GM12891 (cell line): Measurements from ENCODE around the gene THBD.

Source experiments
- DNase-seq: peaks from one replicate; pipeline ENCODE4 v3.0.0; 2011; ENCODE audit warnings: low spot score; ENCODE audit not compliant: insufficient read length
- FAIRE-seq: peaks from 2 replicates; lab custom pipeline; 2011; peaks lifted over from hg19 to GRCh38; lab: Jason Lieb, UNC
- PAX5 ChIP-seq: IDR thresholded peaks from 2 replicates; pipeline ENCODE4 v1.6.1; 2011; ENCODE audit warnings: low read length, moderate library complexity, mild to moderate bottlenecking; ENCODE audit not compliant: insufficient read depth, severe bottlenecking
- POLR2A ChIP-seq: IDR thresholded peaks from 2 replicates; pipeline ENCODE4 v1.6.1; 2011; ENCODE audit warnings: low read depth, low read length, control low read depth
- POLR2AphosphoS5 ChIP-seq: IDR thresholded peaks from 2 replicates; pipeline ENCODE4 v1.6.1; 2011; ENCODE audit warnings: low read depth, low read length, control low read depth
- POU2F2 ChIP-seq: IDR thresholded peaks from 2 replicates; pipeline ENCODE4 v1.6.1; 2011; ENCODE audit warnings: low read depth, mild to moderate bottlenecking, control low read depth, low read length, moderate library complexity
- SPI1 ChIP-seq: IDR thresholded peaks from 2 replicates; pipeline ENCODE4 v1.6.1; 2011; ENCODE audit warnings: low read depth, low read length, control low read depth
- TAF1 ChIP-seq: IDR thresholded peaks from 2 replicates; pipeline ENCODE4 v1.6.1; 2011; ENCODE audit warnings: low read depth, low read length, control low read depth

The THBD gene

GRCh38 chr20:23013429-23013828, 36.0 kb downstream of the THBD start:
- DNase-seq (no peak), FAIRE-seq (no peak)
- TF ChIP-seq SPI1 (no peak), POU2F2 (no peak), POLR2A (no peak), TAF1 (no peak), POLR2AphosphoS5 (no peak), PAX5 (no peak)

DNA sequence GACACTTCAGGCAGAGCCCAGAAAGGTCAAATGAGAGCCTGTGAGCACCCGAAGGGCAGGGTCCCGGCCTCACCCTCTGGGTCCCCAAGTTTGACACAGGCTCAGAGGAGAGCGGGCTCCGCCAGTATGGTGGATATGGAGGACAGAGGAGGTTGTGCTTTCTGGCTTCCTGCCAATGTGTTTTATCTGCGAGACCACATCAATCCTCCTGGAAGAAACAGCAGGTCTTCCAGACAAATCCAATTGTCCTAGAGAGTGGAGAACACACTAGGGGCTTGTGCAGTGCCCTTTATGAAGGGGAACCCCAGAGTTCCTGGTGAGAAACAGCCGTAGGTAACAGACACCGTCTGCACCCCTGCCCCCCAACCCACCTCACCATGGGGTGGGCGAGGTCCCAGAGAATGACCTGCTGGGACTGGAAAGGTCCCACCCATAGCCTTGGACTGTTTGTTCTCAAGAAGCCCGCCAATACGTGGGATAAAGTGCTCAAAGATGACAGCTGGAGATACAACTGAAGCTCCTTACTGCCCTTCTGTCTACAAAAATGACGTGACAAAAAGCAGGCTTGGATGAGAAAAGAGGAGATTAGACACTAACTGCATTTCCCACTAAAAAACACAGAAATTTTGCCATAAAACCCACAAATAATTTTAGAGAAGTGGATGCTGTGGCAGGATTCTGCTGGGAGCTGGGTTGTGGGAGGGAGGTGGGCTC, 38.3 kb downstream of the THBD start:
- TF ChIP-seq SPI1 (no peak), POLR2A (no peak), TAF1 (no peak), POLR2AphosphoS5 (no peak), PAX5 (no peak), POU2F2 (no peak)
- FAIRE-seq (no peak), DNase-seq (no peak)

- no peak for DNase-seq
- TF ChIP-seq TAF1 (no peak), POLR2AphosphoS5 (no peak), POLR2A (no peak), POU2F2 (no peak), PAX5 (no peak)
- no peak for FAIRE-seq
Measured at GRCh38 chr20:23010096-23010495, 39.4 kb downstream of the THBD start.

DNA sequence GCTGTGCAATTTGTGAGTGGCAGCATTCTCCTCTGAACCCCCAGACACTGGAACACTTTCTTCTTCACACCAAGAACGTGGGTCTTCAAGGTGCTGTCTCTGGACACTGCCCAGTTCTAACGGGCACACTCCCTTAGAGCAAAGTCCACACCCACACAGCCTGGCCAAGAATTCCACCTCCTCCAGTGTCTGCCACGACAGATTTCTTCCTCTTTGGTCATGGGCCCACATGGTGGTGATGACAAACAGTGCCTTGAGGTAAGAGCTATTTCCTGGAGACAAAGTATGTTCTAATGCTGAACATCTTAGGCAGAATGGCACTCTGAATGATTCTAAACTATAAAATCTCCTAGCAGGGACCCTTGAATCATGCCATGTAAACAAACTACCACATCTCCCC, 39.8 kb downstream of the THBD start:
- no peak for TF ChIP-seq POLR2AphosphoS5
- TF ChIP-seq SPI1: no peak
- no peak for TF ChIP-seq PAX5
- TF ChIP-seq TAF1: no peak
- no peak for TF ChIP-seq POLR2A
- no peak for TF ChIP-seq POU2F2
- DNase-seq: no peak
- FAIRE-seq: no peak

GRCh38 chr20:23008667-23009066, 40.8 kb downstream of the THBD start:
- DNase-seq (no peak), FAIRE-seq (no peak)
- TF ChIP-seq POLR2A (no peak), SPI1 (no peak), TAF1 (no peak), POLR2AphosphoS5 (no peak), POU2F2 (no peak), PAX5 (no peak)

GRCh38 chr20:23007886-23008655, 41.4 kb downstream of the THBD start:
- no peak for DNase-seq
- TF ChIP-seq PAX5 (no peak), POU2F2 (no peak), SPI1 (no peak), POLR2AphosphoS5 (no peak), POLR2A (no peak), TAF1 (no peak)
- no peak for FAIRE-seq

DNA sequence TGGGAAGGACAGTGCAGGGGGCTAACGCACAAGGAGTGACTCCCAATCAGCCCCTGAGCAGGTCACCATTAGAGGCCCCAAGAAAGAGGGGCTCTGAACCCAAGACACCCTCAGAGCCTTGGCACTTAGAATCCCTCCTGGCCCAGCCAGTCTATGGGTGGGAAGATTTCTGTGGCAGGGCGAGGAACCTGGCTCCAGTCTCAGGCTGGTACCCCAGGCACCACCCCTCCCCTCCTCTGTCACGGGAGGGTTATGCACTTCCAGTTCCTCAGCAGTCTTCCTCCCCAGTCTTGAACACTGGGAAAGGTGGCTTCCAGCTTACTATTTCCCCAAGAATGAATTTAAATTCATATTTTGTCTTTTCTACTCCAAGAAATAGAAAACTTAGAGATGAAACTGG, 42.0 kb downstream of the THBD start:
- no peak for FAIRE-seq
- TF ChIP-seq POLR2AphosphoS5: no peak
- no peak for TF ChIP-seq PAX5
- no peak for TF ChIP-seq SPI1
- TF ChIP-seq POLR2A: no peak
- TF ChIP-seq TAF1: no peak
- no peak for TF ChIP-seq POU2F2
- DNase-seq: no peak

- TF ChIP-seq POLR2AphosphoS5 (no peak), TAF1 (no peak), SPI1 (no peak), POU2F2 (no peak), PAX5 (no peak), POLR2A (no peak)
- no peak for FAIRE-seq
- no peak for DNase-seq
Measured at GRCh38 chr20:23005776-23006175, 43.7 kb downstream of the THBD start.

DNA sequence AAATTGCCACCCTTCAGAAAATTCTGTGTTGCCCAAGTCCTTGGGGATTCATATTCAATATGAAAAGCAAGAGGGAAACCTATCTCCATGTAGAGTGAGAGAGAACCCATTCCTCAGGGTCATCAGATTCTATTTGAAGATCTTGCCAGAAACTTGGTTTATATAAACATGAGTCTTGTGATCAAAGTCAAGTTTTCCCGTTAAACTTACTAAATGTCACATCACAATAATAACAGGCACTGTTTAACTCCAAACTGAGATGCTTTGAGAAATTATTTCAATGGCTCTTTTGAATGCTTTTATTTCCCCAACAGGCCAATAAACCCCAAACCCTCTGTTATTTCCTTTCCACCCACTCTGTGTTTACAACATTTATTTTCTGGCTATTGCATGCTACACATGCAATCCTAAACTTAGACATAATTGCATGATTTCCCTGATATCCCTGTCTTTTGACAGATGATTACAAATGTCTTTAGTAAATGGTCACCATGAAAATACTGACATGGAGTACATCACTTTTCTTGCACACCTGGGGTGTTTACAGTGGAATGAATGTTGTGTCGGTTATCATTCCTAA, 45.5 kb downstream of the THBD start:
- FAIRE-seq (no peak), DNase-seq (no peak)
- TF ChIP-seq TAF1 (no peak), PAX5 (no peak), POU2F2 (no peak), POLR2AphosphoS5 (no peak)
